Activated gamma-delta T cell (primary cell): ENCODE data around the gene HDHD3.
"Not testable (repeated sequence)": the region's sequence is repeated elsewhere in the genome, so short reads cannot be mapped to it uniquely, and the experiment has no call there.

Experiments
- DNase-seq: peaks from one replicate; lab custom pipeline; 2025; lab: John Stamatoyannopoulos, UW

Gene HDHD3

GRCh38 chr9:113389451-113389850, 12.7 kb upstream of the HDHD3 start:
- DNase-seq = no peak

GRCh38 chr9:113388833-113389232, 12.0 kb upstream of the HDHD3 start:
- no peak for DNase-seq

- no peak for DNase-seq
Measured at GRCh38 chr9:113387560-113388230, 10.9 kb upstream of the HDHD3 start.

- DNase-seq = no peak
Measured at GRCh38 chr9:113386571-113387393, 10.0 kb upstream of the HDHD3 start.

- DNase-seq = no peak
Measured at GRCh38 chr9:113381909-113382411, 5.2 kb upstream of the HDHD3 start.

- DNase-seq = not testable (repeated sequence)
Measured at GRCh38 chr9:113381441-113381840, 4.7 kb upstream of the HDHD3 start.

GRCh38 chr9:113380869-113381378, 4.1 kb upstream of the HDHD3 start:
- no peak for DNase-seq

- DNase-seq = not testable (repeated sequence)
Measured at GRCh38 chr9:113379829-113380210, 3.0 kb upstream of the HDHD3 start.

- not testable (repeated sequence) for DNase-seq
Measured at GRCh38 chr9:113379094-113379828, 2.5 kb upstream of the HDHD3 start.

GRCh38 chr9:113375057-113376023, 1.4 kb downstream of the HDHD3 start:
- DNase-seq = no peak

- no peak for DNase-seq
Measured at GRCh38 chr9:113373676-113374392, 3.0 kb downstream of the HDHD3 start.

GRCh38 chr9:113373256-113373655, 3.5 kb downstream of the HDHD3 start:
- DNase-seq = no peak

GRCh38 chr9:113372059-113372458, 4.7 kb downstream of the HDHD3 start:
- no peak for DNase-seq

GRCh38 chr9:113370806-113371325, 5.9 kb downstream of the HDHD3 start:
- DNase-seq = no peak

- DNase-seq = no peak
Measured at GRCh38 chr9:113369855-113370140, 7.0 kb downstream of the HDHD3 start.

- no peak for DNase-seq
Measured at GRCh38 chr9:113368982-113369854, 7.6 kb downstream of the HDHD3 start.

- DNase-seq = no peak
Measured at GRCh38 chr9:113368348-113368981, 8.3 kb downstream of the HDHD3 start.

- DNase-seq = not testable (repeated sequence)
Measured at GRCh38 chr9:113365652-113366051, 11.1 kb downstream of the HDHD3 start.

GRCh38 chr9:113364951-113365350, 11.8 kb downstream of the HDHD3 start:
- no peak for DNase-seq
